ENCODE results near the gene CLEC9A.

The CLEC9A gene

DNA sequence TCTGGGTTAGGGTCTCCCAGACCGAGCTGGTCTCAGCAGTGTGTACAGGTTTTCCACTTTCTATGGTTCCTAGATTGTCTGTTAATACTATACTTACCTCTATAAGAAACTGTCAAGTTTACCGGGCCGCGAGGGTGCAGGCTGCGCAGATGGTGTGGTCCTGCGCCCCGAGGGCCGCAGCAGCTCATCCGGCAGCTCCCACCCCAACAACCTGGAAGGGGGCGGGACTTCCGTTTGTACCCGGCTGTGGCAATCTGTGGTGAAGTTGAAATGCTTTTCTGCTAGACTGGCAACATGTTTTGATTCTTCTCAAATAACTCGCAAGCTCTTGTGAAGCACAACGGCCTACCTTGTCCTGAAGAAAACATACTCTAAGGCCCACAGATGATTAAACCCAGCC is at the start of gene CLEC9A:
TSS of gene CLEC9A (plus strand) at position 237 of the 400 bp plus-strand sequence. CDS start 22,006 bp downstream, outside the sequence.
- DNase-seq (ENCODE audit: extremely low read depth, low read depth), result no peak
- no peak for TF ChIP-seq CTCF (IDR thresholded peaks at IDR 0.05; ENCODE audit: low read depth, low read length)

DNA sequence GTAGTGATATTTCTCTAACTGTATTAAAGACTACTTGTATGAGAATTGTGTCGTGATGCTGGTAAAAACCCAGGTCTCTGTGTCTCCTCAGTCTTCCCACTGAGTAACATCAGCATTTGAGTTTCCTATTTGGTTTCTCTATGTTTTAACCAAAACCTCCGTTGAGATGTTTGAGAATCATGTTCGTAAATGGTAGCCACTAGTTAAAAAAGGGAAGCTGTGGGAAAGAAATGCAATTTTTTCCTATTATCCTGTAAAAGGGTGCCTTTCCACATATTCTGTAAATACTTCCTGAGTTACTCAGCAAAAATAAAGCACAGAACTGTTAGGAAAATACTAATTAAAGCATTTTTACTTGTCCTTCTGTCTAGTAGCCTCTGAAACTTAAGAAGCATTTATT is 38.6 kb upstream of the CLEC9A start:
- no peak for DNase-seq (ENCODE audit: extremely low read depth, low read depth)
- no peak for TF ChIP-seq CTCF (IDR thresholded peaks at IDR 0.05; ENCODE audit: low read depth, low read length)

DNA sequence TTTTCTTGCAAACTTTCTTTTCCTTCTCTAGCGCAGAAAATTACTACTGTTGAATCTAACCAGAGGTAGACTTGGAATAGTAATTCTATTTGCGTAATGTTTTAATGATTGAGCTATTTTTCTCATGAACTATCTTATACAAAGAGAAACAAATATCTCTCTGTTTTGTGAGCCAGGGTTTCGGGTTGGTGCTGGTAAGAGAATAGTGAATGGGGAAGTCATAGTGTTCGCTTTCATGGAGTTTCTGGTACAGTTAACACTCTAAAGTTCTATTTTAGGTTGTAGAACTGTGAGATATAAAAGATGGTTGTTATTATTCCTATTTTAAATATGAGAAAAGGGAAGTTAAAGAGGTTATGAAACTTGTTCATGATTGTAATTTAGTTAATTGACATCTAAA is 38.2 kb upstream of the CLEC9A start:
- TF ChIP-seq CTCF (IDR thresholded peaks at IDR 0.05; ENCODE audit: low read depth, low read length), result no peak

GRCh38 chr12:9999016-9999415 is 31.5 kb upstream of the CLEC9A start, which contains the start of gene CLEC1B:
CLEC1B (minus strand) TSS chr12:9999121; CDS start chr12:9999100, 21 bp downstream.
- TF ChIP-seq CTCF (IDR thresholded peaks at IDR 0.05; ENCODE audit: low read depth, low read length), result no peak
- no peak for DNase-seq (ENCODE audit: extremely low read depth, low read depth)

More for the DNA sequence above, 38.2 kb upstream of the CLEC9A start:
- no peak for DNase-seq (ENCODE audit: extremely low read depth, low read depth)

GRCh38 chr12:10001171-10001776 is 29.2 kb upstream of the CLEC9A start:
- no peak for DNase-seq (ENCODE audit: extremely low read depth, low read depth)
- TF ChIP-seq CTCF (IDR thresholded peaks at IDR 0.05; ENCODE audit: low read depth, low read length), result no peak

- DNase-seq (ENCODE audit: extremely low read depth, low read depth), result no peak
- TF ChIP-seq CTCF (IDR thresholded peaks at IDR 0.05; ENCODE audit: low read depth, low read length), result no peak
Observed at GRCh38 chr12:10012630-10013330, 17.7 kb upstream of the CLEC9A start.

- DNase-seq (ENCODE audit: extremely low read depth, low read depth), result no peak
- TF ChIP-seq CTCF (IDR thresholded peaks at IDR 0.05; ENCODE audit: low read depth, low read length), result no peak
Observed at GRCh38 chr12:10015450-10015849, 15.0 kb upstream of the CLEC9A start.

Data from AG09319 (cell line).